ENCODE measurements around the gene ECSCR.
"Not testable (repeated sequence)": the region's sequence is repeated elsewhere in the genome, so short reads cannot be mapped to it uniquely, and the experiment has no call there.

The ECSCR gene

GRCh38 chr5:139413963-139414362 is 48.6 kb downstream of the ECSCR start:
- no peak for DNase-seq (ENCODE audit: low read depth)

GRCh38 chr5:139413153-139413552 is 49.4 kb downstream of the ECSCR start:
- no peak for DNase-seq (ENCODE audit: low read depth)

- no peak for DNase-seq (ENCODE audit: low read depth)
Observed at GRCh38 chr5:139410993-139411828, 51.3 kb downstream of the ECSCR start.

GRCh38 chr5:139410121-139410992 is 52.2 kb downstream of the ECSCR start:
- DNase-seq (ENCODE audit: low read depth): no peak

- DNase-seq (ENCODE audit: low read depth): not testable (repeated sequence)
Observed at GRCh38 chr5:139409116-139409515, 53.4 kb downstream of the ECSCR start.

- DNase-seq (ENCODE audit: low read depth): no peak
Observed at GRCh38 chr5:139408191-139408590, 54.4 kb downstream of the ECSCR start.

- DNase-seq (ENCODE audit: low read depth): no peak
Observed at GRCh38 chr5:139407517-139407916, 55.0 kb downstream of the ECSCR start.

- DNase-seq (ENCODE audit: low read depth): no peak
Observed at GRCh38 chr5:139406963-139407362, 55.6 kb downstream of the ECSCR start.

GRCh38 chr5:139404484-139404840 is 58.1 kb downstream of the ECSCR start:
- DNase-seq (ENCODE audit: low read depth): no peak

- DNase-seq (ENCODE audit: low read depth): peak; percentile 98
Observed at GRCh38 chr5:139403787-139404483, 58.6 kb downstream of the ECSCR start, which contains the start of gene SPATA24. SPATA24 (minus strand) TSS chr5:139404089; CDS start chr5:139404060, 29 bp downstream.

- no peak for DNase-seq (ENCODE audit: low read depth)
Observed at GRCh38 chr5:139403418-139403786, 59.1 kb downstream of the ECSCR start.

GRCh38 chr5:139402561-139403158 is 59.9 kb downstream of the ECSCR start:
- no peak for DNase-seq (ENCODE audit: low read depth)

GRCh38 chr5:139401546-139401945 is 61.0 kb downstream of the ECSCR start:
- DNase-seq (ENCODE audit: low read depth): no peak

- DNase-seq (ENCODE audit: low read depth): no peak
Observed at GRCh38 chr5:139399501-139400121, 62.9 kb downstream of the ECSCR start.

Data from activated T-helper 9 cell treated with anti-CD3 and anti-CD28 coated beads, Interleukin-2, amount 50 U/mL, for 16 hours (primary cell).